Neuronal stem cell (in vitro differentiated cells): ENCODE data around the gene E4F1.

Experiments used
- DNase-seq: peaks from one replicate; pipeline ENCODE4 v3.0.0-alpha.2; 2013; ENCODE audit warnings: low spot score
- H2AFZ ChIP-seq: one replicate; pipeline ENCODE4 v1.6.1; 2013; ENCODE audit warnings: mild to moderate bottlenecking, low read length, inconsistent platforms
- H2AK5ac ChIP-seq: 2 replicates; pipeline ENCODE4 v1.6.1; 2013; ENCODE audit warnings: low read depth, mild to moderate bottlenecking, inconsistent platforms, low read length, moderate library complexity, mixed read lengths
- H2BK120ac ChIP-seq: 2 replicates; pipeline ENCODE4 v1.6.1; 2013; ENCODE audit warnings: low read depth, mild to moderate bottlenecking, inconsistent platforms, low read length, moderate library complexity, mixed read lengths
- H2BK12ac ChIP-seq: one replicate; pipeline ENCODE4 v1.6.1; 2013; ENCODE audit warnings: low read length, inconsistent platforms
- H2BK15ac ChIP-seq: 2 replicates; pipeline ENCODE4 v1.6.1; 2013; ENCODE audit warnings: mild to moderate bottlenecking, low read length, inconsistent platforms, mixed read lengths
- H2BK5ac ChIP-seq: one replicate; pipeline ENCODE4 v1.6.1; 2013; ENCODE audit warnings: inconsistent platforms, mild to moderate bottlenecking, low read length, moderate library complexity
- H3K14ac ChIP-seq: one replicate; pipeline ENCODE4 v1.6.1; 2013; ENCODE audit warnings: low read length, inconsistent platforms
- H3K18ac ChIP-seq: 2 replicates; pipeline ENCODE4 v1.6.1; 2013; ENCODE audit warnings: low read length, inconsistent platforms
- H3K23ac ChIP-seq: 2 replicates; pipeline ENCODE4 v1.6.1; 2013; ENCODE audit warnings: low read depth, mild to moderate bottlenecking, mixed read lengths, low read length, inconsistent platforms; ENCODE audit not compliant: poor library complexity
- H3K27ac ChIP-seq: replicated peaks from 3 replicates; pipeline ENCODE4 v1.5.1; 2013; ENCODE audit warnings: low read length, inconsistent platforms
- H3K27me3 ChIP-seq, 3 experiments: 2 replicates each; pipeline ENCODE4 v1.6.1; 2013; ENCODE audit warnings: low read length in 3 of 3, mild to moderate bottlenecking in 2 of 3, inconsistent platforms in 1 of 3, low read depth in 1 of 3, mixed read lengths in 1 of 3, moderate library complexity in 1 of 3; ENCODE audit not compliant: control insufficient read depth in 3 of 3, insufficient read depth in 3 of 3
- H3K36me3 ChIP-seq, 2 donors: replicated peaks in 1 of 2; 2 replicates each; pipeline ENCODE4 v1.6.1; 2013; ENCODE audit warnings: low read length in 2 of 2; ENCODE audit not compliant: control insufficient read depth in 2 of 2, insufficient read depth in 2 of 2
- H3K4ac ChIP-seq: 2 replicates; pipeline ENCODE4 v1.6.1; 2013; ENCODE audit warnings: inconsistent platforms, mild to moderate bottlenecking, low read length, moderate library complexity
- H3K4me1 ChIP-seq, 2 donors: 1 replicate in 1 of 2; 2 replicates in 1 of 2; pipeline ENCODE4 v1.6.1; 2013; ENCODE audit warnings: low read length in 2 of 2, low read depth in 1 of 2; ENCODE audit not compliant: control insufficient read depth in 2 of 2, insufficient read depth in 1 of 2
- H3K4me2 ChIP-seq: one replicate; pipeline ENCODE4 v1.6.1; 2013; ENCODE audit warnings: mild to moderate bottlenecking, low read length, inconsistent platforms; ENCODE audit not compliant: insufficient read depth, poor library complexity, severe bottlenecking
- H3K4me3 ChIP-seq, 2 donors: 2 replicates each; pipeline ENCODE4 v1.5.1; 2013; ENCODE audit warnings: low read length in 2 of 2, mild to moderate bottlenecking in 2 of 2, inconsistent platforms in 1 of 2, moderate library complexity in 1 of 2
- H3K79me1 ChIP-seq: one replicate; pipeline ENCODE4 v1.6.1; 2013; ENCODE audit warnings: low read depth, mild to moderate bottlenecking, inconsistent platforms, low read length, moderate library complexity
- H3K9ac ChIP-seq: one replicate; pipeline ENCODE4 v1.6.1; 2013; ENCODE audit warnings: mild to moderate bottlenecking, low read depth, low read length, inconsistent platforms; ENCODE audit not compliant: poor library complexity
- H3K9me3 ChIP-seq, 2 donors: replicated peaks in 1 of 2; 2 replicates each; pipeline versions ENCODE3 to v1.6.1; 2013; ENCODE audit warnings: low read length in 2 of 2, mild to moderate bottlenecking in 2 of 2, inconsistent platforms in 1 of 2, low read depth in 1 of 2, mixed read lengths in 1 of 2, moderate library complexity in 1 of 2; ENCODE audit not compliant: control insufficient read depth in 2 of 2, insufficient read depth in 1 of 2
- H4K8ac ChIP-seq: one replicate; pipeline ENCODE4 v1.6.1; 2013; ENCODE audit warnings: low read depth, mild to moderate bottlenecking, inconsistent platforms, low read length, moderate library complexity
- H4K91ac ChIP-seq: one replicate; pipeline ENCODE4 v1.6.1; 2013; ENCODE audit warnings: low read length, low read depth, mild to moderate bottlenecking, inconsistent platforms; ENCODE audit not compliant: poor library complexity
- WGBS, 2 donors: extraction: QIAGEN DNeasy Blood & Tissue Kit; methylation state at CpG; one replicate each; pipeline ENCODE4 v1.1.7; 2013; ENCODE audit warnings: missing lambda C conversion rate in 2 of 2, mixed read lengths in 1 of 2; ENCODE audit not compliant: insufficient read length in 2 of 2, insufficient replicate concordance in 1 of 2; ENCODE audit errors: extremely low coverage in 2 of 2; 5-methylcytosine and 5-hydroxymethylcytosine counted together

E4F1 gene

GRCh38 chr16:2226918-2227317 is 3.5 kb downstream of the E4F1 start:
- peaks cover 18% of the 10 kb centered on the region for H3K79me1 ChIP-seq
- H2BK15ac ChIP-seq = no peak overlapping the region
- H3K4me1 ChIP-seq = peaks cover 2 to 3% of the 10 kb centered on the region in 2 donors
- no peak overlapping the region for H3K4me2 ChIP-seq
- no peak overlapping the region for H3K27ac ChIP-seq
- H3K18ac ChIP-seq = no peak overlapping the region
- H2BK120ac ChIP-seq = no peak overlapping the region
- H2AFZ ChIP-seq = no peak overlapping the region
- H3K14ac ChIP-seq = no peak overlapping the region
- no peak overlapping the region for H3K23ac ChIP-seq
- peaks cover 22 to 54% of the 10 kb centered on the region in 2 donors for H3K36me3 ChIP-seq
- WGBS, 2 donors = no CpG with 5 or more reads among the region's 6 CpGs
- DNase-seq = no peak
- H2BK12ac ChIP-seq = no peak overlapping the region
- H3K4ac ChIP-seq = no peak overlapping the region
- no peaks in the 10 kb centered on the region for H3K27me3 ChIP-seq
- no peak overlapping the region for H3K9ac ChIP-seq
- H2AK5ac ChIP-seq = no peak overlapping the region
- no peaks in the 10 kb centered on the region for H3K9me3 ChIP-seq
- no peak overlapping the region for H4K91ac ChIP-seq
- H3K4me3 ChIP-seq = no peak overlapping the region
- H4K8ac ChIP-seq = no peak overlapping the region
- H2BK5ac ChIP-seq = no peak overlapping the region

- H3K9ac ChIP-seq = peak overlapping the region; percentile 3
Measured at GRCh38 chr16:2228161-2228824, 4.9 kb downstream of the E4F1 start.

GRCh38 chr16:2229091-2229490 is 5.7 kb downstream of the E4F1 start:
- no peaks in the 10 kb centered on the region for H3K9me3 ChIP-seq
- no peak overlapping the region for H2AK5ac ChIP-seq
- WGBS, 2 donors = no CpG with 5 or more reads among the region's 12 CpGs
- no peaks in the 10 kb centered on the region for H3K27me3 ChIP-seq
- peak overlapping the region; percentile 65 for H3K23ac ChIP-seq
- H2BK12ac ChIP-seq = no peak overlapping the region
- no peak overlapping the region for H2BK5ac ChIP-seq
- H3K18ac ChIP-seq = no peak overlapping the region
- H3K36me3 ChIP-seq = peaks cover 33 to 76% of the 10 kb centered on the region in 2 donors
- no peak overlapping the region for H2BK15ac ChIP-seq
- peaks cover 20% of the 10 kb centered on the region for H3K79me1 ChIP-seq
- H2BK120ac ChIP-seq = no peak overlapping the region
- no peak overlapping the region for H3K4ac ChIP-seq
- no peak for DNase-seq
- no peak overlapping the region for H4K8ac ChIP-seq
- H3K4me3 ChIP-seq = no peak overlapping the region
- no peak overlapping the region for H3K4me2 ChIP-seq
- no peak overlapping the region for H4K91ac ChIP-seq
- H2AFZ ChIP-seq = no peak overlapping the region
- H3K14ac ChIP-seq = no peak overlapping the region
- H3K4me1 ChIP-seq = peaks cover 2 to 3% of the 10 kb centered on the region in 2 donors
- H3K27ac ChIP-seq = no peak overlapping the region
- H3K9ac ChIP-seq = no peak overlapping the region

More at GRCh38 chr16:2228161-2228824, 4.9 kb downstream of the E4F1 start:
- no peak overlapping the region for H2BK120ac ChIP-seq
- H3K23ac ChIP-seq = no peak overlapping the region
- no peak overlapping the region for H4K91ac ChIP-seq
- no peak overlapping the region for H2AK5ac ChIP-seq
- H2BK15ac ChIP-seq = no peak overlapping the region
- no peak overlapping the region for H3K18ac ChIP-seq
- no peaks in the 10 kb centered on the region for H3K9me3 ChIP-seq
- H3K14ac ChIP-seq = no peak overlapping the region
- no peak overlapping the region for H2AFZ ChIP-seq
- no peak overlapping the region for H3K4ac ChIP-seq
- no peak for DNase-seq
- H3K79me1 ChIP-seq = peaks cover 20% of the 10 kb centered on the region
- H3K27me3 ChIP-seq = no peaks in the 10 kb centered on the region
- H2BK12ac ChIP-seq = no peak overlapping the region
- H3K27ac ChIP-seq = no peak overlapping the region
- H3K4me1 ChIP-seq = peaks cover 2 to 3% of the 10 kb centered on the region in 2 donors
- H3K4me2 ChIP-seq = no peak overlapping the region
- peaks cover 30 to 68% of the 10 kb centered on the region in 2 donors for H3K36me3 ChIP-seq
- no CpG with 5 or more reads among the region's 25 CpGs for WGBS, 2 donors
- H2BK5ac ChIP-seq = no peak overlapping the region
- no peak overlapping the region for H4K8ac ChIP-seq
- H3K4me3 ChIP-seq = no peak overlapping the region

GRCh38 chr16:2229632-2230250 is 6.3 kb downstream of the E4F1 start:
- Histone ChIP-seq H3K36me3 (peaks cover 37 to 81% of the 10 kb centered on the region in 2 donors), H3K79me1 (peaks cover 20% of the 10 kb centered on the region)
- WGBS, 2 donors = no CpG with 5 or more reads among the region's 23 CpGs

More at GRCh38 chr16:2229632-2230250, 6.3 kb downstream of the E4F1 start:
- H3K27me3 ChIP-seq = no peaks in the 10 kb centered on the region
- H3K4me1 ChIP-seq = no peaks in the 10 kb centered on the region
- no peak overlapping the region for H4K91ac ChIP-seq
- H3K27ac ChIP-seq = no peak overlapping the region
- no peak overlapping the region for H2BK12ac ChIP-seq
- H2BK5ac ChIP-seq = peak overlapping the region; percentile 13
- DNase-seq = no peak
- H2BK15ac ChIP-seq = no peak overlapping the region
- H4K8ac ChIP-seq = no peak overlapping the region
- no peak overlapping the region for H3K4ac ChIP-seq
- H3K9ac ChIP-seq = no peak overlapping the region
- no peak overlapping the region for H3K4me2 ChIP-seq
- H3K23ac ChIP-seq = no peak overlapping the region
- no peak overlapping the region for H3K4me3 ChIP-seq
- H2AK5ac ChIP-seq = no peak overlapping the region
- H3K9me3 ChIP-seq = no peaks in the 10 kb centered on the region
- no peak overlapping the region for H2AFZ ChIP-seq
- no peak overlapping the region for H3K14ac ChIP-seq
- H3K18ac ChIP-seq = no peak overlapping the region
- H2BK120ac ChIP-seq = no peak overlapping the region
